ENCODE data around the gene COPG2.
"Not testable (repeated sequence)": the region's sequence is repeated elsewhere in the genome, so short reads cannot be mapped to it uniquely, and the experiment has no call there.

DNA sequence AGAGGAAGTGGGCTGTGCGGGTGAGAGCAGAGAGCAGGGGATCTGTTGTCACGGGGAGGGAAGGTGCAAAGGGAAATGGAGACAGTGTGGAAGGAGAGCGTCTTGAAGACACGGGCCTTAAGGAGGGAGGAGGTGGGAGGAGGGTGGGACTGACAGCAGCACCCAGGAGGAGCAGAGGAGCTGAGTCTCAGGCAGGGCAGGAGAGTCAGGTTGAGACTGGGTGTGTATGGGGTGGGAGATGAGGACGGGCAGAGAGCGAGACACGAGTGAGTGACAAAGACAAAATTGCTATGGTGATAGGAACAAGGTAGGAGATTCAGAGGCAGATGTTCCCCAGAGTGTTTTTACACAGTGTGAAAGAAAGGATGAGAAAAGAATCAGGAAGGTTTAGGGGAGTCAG lies 127.3 kb downstream of the COPG2 start:
- TF ChIP-seq POLR2A, POLR2AphosphoS5 (IDR thresholded peaks at IDR 0.05): not testable (repeated sequence)
- TF ChIP-seq, protein P1, sequence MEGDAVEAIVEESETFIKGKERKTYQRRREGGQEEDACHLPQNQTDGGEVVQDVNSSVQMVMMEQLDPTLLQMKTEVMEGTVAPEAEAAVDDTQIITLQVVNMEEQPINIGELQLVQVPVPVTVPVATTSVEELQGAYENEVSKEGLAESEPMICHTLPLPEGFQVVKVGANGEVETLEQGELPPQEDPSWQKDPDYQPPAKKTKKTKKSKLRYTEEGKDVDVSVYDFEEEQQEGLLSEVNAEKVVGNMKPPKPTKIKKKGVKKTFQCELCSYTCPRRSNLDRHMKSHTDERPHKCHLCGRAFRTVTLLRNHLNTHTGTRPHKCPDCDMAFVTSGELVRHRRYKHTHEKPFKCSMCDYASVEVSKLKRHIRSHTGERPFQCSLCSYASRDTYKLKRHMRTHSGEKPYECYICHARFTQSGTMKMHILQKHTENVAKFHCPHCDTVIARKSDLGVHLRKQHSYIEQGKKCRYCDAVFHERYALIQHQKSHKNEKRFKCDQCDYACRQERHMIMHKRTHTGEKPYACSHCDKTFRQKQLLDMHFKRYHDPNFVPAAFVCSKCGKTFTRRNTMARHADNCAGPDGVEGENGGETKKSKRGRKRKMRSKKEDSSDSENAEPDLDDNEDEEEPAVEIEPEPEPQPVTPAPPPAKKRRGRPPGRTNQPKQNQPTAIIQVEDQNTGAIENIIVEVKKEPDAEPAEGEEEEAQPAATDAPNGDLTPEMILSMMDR (IDR thresholded peaks at IDR 0.05), result not testable (repeated sequence)

Data from gastroesophageal sphincter (tissue), 3 donors.